Stimulated activated CD8-positive, alpha-beta memory T cell treated with anti-CD3 and anti-CD28 coated beads, Interleukin-15, amount 100 ng/mL, for 1 hour (primary cell): ENCODE results near the gene RSPRY1.
"Not testable (repeated sequence)": the region's sequence is repeated elsewhere in the genome, so short reads cannot be mapped to it uniquely, and the experiment has no call there.

Source experiments
- DNase-seq: peaks from one replicate; pipeline ENCODE4 v3.0.0-alpha.2; 2020; ENCODE audit warnings: low read depth

RSPRY1 gene

DNA sequence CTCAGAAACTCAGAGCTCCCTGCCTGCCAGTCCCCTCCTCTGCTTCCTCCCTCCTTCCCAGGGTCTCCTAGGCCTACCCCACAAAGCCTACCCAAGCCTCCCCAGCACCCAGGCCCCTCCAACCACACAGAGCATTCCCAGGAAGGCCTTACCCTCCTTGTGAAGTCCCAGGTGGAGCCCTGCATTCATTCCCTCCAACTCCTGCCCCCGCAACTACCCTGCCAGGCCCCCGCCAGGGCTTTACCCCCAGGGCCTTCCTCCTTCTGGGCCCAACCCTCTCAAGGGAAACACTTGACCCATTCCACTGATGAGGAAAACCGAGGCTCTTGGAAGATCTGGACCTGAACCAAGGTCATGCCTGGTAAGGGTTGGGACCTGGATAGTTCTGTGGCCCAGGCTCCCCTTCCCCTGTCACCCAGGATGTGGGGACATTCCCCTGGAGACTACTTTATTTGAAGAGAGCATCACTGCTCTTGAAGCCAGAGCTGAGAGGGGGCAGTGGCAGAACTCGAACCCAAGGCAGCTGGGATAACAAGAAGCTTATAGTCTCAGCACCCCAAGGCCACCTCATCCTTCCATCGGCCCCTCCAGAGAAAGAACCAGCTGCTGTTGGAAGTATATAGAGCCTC is 85.9 kb downstream of the RSPRY1 start:
- no peak for DNase-seq

DNA sequence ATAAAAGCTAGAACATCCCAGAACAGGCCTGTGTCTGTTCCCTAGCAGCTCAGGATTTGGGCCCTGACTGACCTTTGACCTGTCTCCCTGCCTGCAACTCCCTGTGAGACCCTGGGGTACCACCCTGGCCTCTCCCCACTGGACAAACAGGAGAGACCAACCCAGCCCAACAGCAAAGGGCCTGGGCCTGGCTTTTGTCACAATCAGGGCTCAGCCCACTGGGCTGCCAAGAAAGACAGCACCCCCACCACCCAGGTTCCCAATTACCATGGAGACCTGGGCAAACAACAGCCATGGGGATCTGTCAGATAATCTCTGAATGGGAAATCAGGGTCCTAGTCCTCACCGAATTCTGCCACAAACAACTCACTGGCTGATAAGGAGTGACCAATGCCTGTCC is 87.2 kb downstream of the RSPRY1 start:
- no peak for DNase-seq

DNA sequence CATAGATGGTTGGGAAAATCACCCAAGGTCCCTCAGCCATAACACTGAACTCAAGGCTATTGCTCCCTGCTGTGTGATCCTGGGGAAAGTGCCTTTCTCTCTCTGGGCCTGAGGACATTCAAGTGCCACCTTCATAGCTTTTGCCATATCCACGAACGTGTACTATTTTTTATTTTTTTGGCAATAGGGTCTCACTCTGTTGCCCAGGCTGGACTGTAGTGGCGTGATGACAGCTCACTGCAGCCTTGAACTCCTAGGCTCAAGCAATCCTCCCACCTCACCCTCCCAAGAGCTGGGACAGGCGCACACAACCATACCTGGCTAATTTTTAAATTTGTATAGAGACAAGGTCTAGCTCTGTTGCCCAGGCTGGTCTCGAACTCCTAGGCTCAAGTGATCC is 87.7 kb downstream of the RSPRY1 start:
- no peak for DNase-seq

DNA sequence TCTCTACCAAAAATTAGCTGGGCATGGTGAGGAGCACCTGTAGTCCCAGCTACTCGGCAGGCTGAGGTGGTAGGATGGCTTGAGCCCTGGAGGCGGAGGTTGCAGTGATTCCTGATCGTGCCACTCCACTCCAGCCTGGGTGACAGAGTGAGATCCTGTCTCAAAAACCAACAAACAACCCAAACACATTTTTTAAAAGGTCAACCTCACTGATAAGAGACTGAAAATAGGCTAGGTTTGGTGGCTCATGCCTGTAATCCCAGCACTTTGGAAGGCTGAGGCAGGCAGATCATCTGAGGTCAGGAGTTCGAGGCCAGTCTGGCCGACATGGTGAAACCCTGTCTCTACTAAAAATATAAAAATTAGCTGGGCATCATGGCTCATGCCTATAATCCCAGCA is 89.8 kb downstream of the RSPRY1 start:
- DNase-seq, result not testable (repeated sequence)

DNA sequence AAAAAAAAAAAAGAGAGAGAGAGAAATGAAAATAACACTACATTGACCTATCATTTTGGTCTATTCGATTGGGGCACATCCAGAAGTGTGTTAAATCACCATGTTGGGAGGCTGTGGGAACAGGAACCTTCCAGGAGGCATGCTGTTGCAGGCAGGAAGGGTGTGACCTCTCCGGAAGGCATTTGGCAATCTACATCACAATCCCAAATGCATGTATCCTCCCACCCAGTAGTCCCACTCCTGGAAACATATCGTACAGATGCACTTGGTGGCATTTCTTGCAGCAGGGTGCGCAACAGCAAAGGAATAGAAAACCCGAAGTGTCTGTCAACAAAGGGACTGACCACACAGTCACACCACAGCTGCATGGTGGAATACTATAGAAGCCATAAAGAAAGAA is 90.5 kb downstream of the RSPRY1 start:
- no peak for DNase-seq

DNA sequence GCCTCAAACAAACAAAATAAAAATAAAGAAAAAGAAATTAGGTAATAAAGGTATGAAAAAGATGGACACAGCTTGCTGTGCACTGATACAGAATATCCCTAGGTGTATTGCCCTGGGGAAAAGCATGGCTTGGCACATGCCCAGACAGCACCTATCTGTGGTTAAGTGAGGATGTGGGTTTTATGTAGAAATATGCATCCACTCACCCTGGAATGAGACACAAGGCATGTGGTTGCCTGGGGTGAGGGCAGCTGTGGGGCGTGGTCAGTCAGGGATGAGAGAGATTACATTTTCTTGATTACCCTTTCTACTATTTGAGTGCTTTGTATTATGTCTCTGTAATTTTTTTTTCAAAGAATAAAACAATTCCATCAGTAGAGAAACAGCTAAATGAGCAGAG is 91.5 kb downstream of the RSPRY1 start:
- no peak for DNase-seq

DNA sequence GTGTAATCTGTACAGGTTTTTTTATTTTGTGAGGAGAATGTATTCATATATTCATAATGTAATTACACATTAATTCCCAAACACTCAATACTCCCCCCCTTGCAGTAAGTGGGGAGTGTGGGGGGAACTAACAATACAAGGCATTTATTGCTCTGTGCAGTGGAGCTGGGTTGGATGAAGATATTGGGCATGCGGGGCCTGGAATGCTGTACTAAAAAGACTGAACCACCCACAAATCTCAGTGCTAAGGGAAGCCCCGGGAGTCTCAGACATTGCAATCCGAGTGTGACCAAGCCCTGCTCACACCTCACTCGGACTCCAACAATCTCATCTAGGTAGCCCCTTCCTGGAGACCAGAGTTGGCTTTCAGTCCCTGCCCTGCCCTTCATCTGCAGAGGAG is 92.4 kb downstream of the RSPRY1 start:
- DNase-seq, result no peak

DNA sequence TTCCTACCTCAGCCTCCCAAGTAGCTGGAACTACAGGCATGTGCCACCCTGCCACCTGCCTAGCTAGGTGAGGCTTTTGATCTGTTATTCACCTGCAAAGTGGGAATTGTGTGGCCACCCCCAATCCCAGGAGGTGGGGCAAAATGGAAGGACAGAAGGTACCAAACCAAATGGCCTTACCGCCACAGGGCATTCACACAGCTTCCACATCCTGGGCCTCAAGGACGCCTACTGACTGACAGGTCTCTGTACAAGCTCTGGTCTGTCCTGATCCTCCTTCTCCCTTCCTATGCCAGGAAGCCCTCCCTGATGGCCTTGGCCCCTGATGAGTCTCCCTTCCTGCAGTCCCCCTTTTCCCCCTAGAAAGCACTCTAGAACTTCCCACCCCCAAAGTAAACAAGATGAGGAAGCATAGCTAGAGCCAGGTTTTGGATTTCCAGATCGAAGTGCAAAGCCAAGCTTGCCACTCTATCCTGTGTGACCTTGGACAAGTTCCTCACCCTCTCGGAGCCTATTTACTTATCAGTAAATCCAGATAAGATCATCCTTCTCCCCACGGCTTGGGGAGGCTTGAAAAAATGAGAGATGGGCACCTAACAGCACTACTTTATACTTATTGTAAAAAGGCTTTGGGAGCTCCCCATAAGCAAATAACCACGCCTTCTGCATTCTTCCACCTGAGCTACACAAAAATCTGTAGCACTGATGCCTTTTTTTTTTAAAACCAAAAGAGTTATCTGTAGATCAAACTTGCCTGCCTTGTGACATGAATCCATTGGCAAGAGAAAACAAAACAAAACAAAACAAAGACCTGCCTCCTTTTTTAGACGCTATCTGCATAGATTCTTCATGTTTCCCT is 93.9 kb downstream of the RSPRY1 start:
- DNase-seq, result no peak

DNA sequence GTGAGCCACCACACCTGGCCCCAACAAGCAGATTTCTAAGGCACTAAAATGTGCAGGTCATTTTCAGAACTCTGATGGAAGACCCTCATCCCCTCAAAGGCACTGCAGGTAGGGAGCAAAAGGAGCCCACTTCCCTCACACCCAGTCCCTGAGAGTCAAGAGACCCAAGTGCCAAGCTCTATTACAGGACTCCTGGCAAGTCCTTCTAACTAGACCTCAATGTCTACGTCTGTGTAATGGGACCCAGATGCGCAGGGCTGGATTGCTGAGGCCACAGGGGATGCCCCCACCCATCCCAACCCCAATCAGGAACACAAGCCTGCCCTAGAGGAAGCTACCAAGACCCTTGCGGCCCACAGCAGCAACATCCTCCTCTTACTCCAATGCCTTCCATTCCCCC is 95.7 kb downstream of the RSPRY1 start:
- DNase-seq, result no peak

DNA sequence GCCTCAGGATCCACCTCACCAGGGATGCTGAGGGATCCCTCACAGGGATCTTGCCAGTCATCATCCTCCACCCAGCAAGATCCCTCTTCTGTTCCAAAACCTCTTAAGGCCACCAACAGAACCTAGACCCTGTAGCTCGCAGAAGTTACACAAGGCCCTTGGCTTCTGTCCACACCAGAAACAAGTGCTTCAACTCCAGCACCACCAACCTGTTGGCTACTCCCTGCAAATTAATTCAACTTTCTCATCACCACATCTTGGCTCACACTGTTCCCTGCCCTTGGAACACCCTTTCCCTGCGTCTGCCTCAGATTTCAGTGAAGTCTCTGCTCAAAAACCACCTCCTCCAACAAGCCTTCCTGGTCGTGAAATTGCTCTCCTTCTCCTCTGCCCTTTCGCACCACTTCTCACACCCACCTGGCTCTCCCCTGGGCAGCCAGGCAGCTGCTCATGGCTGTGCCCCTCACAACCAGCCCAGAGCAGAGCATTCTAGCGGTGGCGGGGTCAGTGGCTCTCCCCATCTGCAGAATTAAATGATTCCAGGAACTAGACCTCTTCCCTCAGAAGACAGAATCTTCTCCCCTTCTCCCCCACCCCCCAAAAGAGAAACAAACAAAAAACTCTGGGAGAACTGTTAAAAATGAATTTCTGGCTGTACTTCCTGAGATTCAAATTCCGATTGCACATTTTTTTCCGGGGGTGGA is 96.5 kb downstream of the RSPRY1 start:
- DNase-seq, result no peak

DNA sequence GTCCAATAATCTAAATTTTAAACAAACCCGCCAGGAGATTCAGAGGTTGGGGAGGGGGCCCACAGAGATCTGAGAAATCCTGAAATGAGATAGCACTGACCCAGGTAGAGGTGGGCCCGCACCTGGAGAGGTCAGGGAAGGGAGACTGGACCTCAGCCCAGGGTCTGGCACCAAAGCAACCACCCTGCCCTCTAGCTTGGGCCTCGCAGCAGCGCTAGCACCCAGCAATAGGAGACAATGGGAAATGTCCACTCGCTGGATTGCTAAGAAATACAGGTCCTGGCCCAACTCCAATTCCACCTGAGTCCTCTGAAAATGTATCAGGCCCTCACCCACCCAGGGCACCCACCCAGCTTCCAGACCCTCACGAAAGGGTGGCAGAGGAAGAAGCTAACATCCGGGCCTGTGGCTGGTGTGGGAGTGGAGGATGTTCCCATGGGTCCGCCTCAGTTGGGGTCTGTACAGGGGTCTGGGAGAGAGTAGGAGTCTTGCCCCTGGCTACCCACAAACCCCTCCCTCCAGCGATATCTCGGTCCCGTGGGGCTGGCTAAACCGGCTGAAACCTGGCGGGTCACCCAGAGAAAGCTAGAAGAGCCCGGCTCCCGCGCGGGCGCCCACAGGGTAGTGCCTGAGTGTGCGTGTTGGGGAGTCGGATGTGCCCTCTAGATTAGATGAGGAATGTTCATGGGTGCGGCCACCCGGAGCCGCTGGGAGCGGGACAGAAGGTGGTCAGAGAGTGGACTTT is 97.3 kb downstream of the RSPRY1 start:
- DNase-seq, result no peak

DNA sequence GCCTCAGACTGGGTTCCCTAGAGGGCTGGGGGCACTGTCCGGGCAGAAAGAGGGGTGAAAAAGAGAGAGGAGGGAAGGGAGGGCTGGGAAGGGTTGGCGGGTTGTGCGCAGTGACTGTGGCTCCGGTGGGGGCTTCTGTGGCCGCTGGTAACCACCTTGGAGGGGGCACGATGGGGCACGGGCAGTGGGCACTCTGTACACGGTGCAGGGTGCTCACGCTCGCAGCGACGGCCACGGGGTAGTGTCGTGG is 97.8 kb downstream of the RSPRY1 start:
- DNase-seq, result no peak

DNA sequence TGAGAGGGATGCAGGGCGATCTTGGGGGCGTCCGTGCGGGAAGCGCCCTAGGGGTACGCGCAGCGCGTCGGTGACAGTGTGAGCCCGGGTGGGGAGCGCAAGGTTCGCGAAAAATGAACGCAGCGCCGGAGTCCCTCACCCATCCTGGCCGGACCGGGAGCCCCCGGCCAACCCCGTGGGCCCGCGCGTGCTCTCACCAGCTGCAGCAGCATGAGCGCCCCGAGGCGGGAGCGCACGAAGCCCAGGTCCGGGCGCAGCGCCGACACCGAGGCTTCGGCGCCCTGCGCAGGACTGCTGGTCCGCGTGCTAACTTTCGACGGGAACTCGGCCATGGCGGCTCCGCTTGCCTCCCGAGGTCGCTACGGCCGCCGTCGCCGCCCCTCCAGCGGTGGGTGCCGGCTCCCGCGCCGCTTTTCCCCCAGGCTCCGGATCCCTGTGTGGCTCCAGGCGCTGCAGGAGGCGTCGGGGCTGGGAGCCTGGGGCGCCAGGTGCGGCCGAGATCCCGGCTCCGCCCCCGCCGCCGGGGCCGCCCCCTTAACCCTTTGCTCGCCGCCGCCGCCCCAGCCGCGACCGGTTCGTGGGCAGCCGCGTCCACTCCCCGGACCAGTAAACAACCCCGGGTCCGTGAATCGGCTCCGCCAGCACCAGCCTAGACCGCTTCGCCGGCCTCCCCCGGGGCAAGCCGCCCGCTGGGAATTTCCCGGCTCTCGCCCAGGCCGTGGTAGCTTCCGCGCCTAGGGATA is 98.3 kb downstream of the RSPRY1 start, which contains the start of gene PLLP:
TSS of gene PLLP (minus strand) at position 464 of the 743 bp plus-strand sequence. CDS start at position 332, 132 bp downstream.
- DNase-seq, result peak; percentile 15

DNA sequence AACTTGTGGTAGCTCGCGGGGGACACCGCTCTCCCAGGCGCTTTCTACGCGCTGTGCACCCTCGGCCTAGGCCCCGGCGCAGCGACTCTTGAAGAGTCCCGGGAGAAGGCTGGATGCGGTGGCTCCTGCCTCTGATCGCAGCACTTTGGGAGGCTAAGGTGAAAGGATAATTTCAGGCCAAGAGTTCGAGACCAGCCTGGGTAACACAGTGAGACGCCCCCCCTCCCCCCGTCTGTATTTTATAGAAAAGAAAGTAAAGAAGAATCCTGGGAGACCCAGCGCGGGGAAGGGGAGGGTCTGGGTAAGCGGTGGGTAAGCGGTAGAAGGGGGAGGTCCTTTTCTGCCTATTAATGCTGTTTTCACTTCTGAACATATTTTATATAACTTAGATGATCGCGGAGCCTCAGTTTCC is 98.8 kb downstream of the RSPRY1 start:
- DNase-seq, result no peak

DNA sequence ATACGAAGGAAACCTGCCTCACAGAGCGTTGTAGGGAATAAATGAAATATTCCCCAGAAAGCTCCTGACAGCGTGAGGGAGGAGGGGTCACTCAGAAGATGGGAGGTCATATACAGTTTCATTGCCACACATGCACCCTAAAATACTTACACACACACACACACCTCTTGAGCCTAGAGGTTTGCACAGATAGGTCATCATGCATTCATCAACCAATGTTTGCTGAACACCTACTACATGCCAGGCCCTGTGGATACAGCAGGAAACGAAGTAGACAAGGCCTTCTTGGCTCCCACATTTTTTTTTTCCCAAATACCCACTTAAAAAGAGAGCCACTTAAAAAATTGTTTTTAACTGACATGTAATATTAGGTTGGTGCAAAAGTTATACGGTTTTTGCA is 99.2 kb downstream of the RSPRY1 start:
- DNase-seq, result no peak

DNA sequence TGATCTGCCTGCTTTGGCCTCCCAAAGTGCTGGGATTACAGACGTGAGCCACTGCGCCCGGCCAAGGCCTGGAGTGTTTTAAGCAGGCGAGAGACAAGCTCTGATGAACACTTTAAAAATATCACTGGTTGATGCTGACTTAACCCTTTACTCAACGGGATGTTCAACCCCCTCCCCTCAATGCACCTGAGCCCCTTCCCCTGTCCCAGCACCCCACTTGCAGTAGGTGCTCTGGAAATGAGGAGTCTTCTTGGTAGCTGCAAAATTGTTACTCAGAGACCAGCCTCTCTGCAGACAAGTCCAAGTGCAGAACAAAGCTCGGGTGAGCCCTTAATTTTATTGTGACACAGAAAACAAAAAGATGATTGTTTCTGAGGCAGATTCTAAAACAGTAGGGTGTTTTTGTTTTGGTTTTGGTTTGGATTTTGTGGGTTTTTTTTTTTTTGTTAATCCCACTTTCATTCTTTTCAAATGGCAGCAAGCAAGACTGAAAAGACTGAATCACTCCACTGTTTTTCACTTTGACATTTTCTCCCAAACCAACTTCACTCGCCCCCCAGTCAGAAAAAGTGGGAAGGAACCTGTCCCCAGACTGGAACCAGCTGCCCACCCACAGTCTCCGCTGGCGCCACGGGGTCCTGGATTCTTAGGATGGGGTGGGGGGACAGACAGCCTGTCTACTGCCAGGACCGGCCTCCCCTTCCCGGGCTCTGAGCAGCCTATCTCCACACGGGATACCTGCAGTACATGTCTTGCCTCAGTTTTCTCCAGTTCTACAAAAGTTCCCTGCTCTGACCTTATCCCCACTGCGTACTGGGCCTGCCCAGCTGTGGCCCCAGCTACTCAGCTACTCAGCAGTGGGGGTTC is 103.5 kb downstream of the RSPRY1 start:
- no peak for DNase-seq
